ENCODE data around the gene SCAMP5.

GRCh38 chr15:74967670-74968069, 27.7 kb upstream of the SCAMP5 start:
- TF ChIP-seq CTCF (CRISPR knock-in tag; IDR thresholded peaks at IDR 0.05) = no peak
- TF ChIP-seq, protein P1, sequence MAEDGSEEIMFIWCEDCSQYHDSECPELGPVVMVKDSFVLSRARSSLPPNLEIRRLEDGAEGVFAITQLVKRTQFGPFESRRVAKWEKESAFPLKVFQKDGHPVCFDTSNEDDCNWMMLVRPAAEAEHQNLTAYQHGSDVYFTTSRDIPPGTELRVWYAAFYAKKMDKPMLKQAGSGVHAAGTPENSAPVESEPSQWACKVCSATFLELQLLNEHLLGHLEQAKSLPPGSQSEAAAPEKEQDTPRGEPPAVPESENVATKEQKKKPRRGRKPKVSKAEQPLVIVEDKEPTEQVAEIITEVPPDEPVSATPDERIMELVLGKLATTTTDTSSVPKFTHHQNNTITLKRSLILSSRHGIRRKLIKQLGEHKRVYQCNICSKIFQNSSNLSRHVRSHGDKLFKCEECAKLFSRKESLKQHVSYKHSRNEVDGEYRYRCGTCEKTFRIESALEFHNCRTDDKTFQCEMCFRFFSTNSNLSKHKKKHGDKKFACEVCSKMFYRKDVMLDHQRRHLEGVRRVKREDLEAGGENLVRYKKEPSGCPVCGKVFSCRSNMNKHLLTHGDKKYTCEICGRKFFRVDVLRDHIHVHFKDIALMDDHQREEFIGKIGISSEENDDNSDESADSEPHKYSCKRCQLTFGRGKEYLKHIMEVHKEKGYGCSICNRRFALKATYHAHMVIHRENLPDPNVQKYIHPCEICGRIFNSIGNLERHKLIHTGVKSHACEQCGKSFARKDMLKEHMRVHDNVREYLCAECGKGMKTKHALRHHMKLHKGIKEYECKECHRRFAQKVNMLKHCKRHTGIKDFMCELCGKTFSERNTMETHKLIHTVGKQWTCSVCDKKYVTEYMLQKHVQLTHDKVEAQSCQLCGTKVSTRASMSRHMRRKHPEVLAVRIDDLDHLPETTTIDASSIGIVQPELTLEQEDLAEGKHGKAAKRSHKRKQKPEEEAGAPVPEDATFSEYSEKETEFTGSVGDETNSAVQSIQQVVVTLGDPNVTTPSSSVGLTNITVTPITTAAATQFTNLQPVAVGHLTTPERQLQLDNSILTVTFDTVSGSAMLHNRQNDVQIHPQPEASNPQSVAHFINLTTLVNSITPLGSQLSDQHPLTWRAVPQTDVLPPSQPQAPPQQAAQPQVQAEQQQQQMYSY (CRISPR knock-in tag; IDR thresholded peaks at IDR 0.05) = no peak
- no peak for TF ChIP-seq ZNF768 (CRISPR knock-in tag; IDR thresholded peaks at IDR 0.05)
- no peak for TF ChIP-seq MTF2 (CRISPR knock-in tag; IDR thresholded peaks at IDR 0.05; ENCODE audit: borderline replicate concordance)
- TF ChIP-seq ERF (CRISPR knock-in tag; IDR thresholded peaks at IDR 0.05) = no peak
- no peak for TF ChIP-seq ZNF687 (CRISPR knock-in tag; IDR thresholded peaks at IDR 0.05)
- no peak for TF ChIP-seq NAIF1 (CRISPR knock-in tag; IDR thresholded peaks at IDR 0.05; ENCODE audit: borderline replicate concordance)
- no peak for TF ChIP-seq HMGXB4 (CRISPR knock-in tag; IDR thresholded peaks at IDR 0.05; ENCODE audit: borderline replicate concordance in 1 of 2, low read depth in 1 of 2)
- TF ChIP-seq, protein P2, sequence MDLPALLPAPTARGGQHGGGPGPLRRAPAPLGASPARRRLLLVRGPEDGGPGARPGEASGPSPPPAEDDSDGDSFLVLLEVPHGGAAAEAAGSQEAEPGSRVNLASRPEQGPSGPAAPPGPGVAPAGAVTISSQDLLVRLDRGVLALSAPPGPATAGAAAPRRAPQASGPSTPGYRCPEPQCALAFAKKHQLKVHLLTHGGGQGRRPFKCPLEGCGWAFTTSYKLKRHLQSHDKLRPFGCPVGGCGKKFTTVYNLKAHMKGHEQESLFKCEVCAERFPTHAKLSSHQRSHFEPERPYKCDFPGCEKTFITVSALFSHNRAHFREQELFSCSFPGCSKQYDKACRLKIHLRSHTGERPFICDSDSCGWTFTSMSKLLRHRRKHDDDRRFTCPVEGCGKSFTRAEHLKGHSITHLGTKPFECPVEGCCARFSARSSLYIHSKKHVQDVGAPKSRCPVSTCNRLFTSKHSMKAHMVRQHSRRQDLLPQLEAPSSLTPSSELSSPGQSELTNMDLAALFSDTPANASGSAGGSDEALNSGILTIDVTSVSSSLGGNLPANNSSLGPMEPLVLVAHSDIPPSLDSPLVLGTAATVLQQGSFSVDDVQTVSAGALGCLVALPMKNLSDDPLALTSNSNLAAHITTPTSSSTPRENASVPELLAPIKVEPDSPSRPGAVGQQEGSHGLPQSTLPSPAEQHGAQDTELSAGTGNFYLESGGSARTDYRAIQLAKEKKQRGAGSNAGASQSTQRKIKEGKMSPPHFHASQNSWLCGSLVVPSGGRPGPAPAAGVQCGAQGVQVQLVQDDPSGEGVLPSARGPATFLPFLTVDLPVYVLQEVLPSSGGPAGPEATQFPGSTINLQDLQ (CRISPR knock-in tag; IDR thresholded peaks at IDR 0.05) = no peak
- TF ChIP-seq KLF12 (CRISPR knock-in tag; IDR thresholded peaks at IDR 0.05; ENCODE audit: borderline replicate concordance) = no peak
- no peak for TF ChIP-seq POLR2A (IDR thresholded peaks at IDR 0.05; ENCODE audit: insufficient read depth in 1 of 2, low read depth in 2 of 2, low read length in 2 of 2)
- no peak for TF ChIP-seq HDAC2 (CRISPR knock-in tag; IDR thresholded peaks at IDR 0.05)
- TF ChIP-seq KDM3A (CRISPR knock-in tag; IDR thresholded peaks at IDR 0.05; ENCODE audit: low read depth) = no peak
- no peak for TF ChIP-seq ZBTB26 (CRISPR knock-in tag; IDR thresholded peaks at IDR 0.05; ENCODE audit: borderline replicate concordance)

All from HepG2 (cell line).